WERI-Rb-1 (cell line): ENCODE measurements around the gene XPA.

Experiments used
- DNase-seq: peaks from one replicate; pipeline ENCODE4 v3.0.0-alpha.2; 2020
- H3K27ac ChIP-seq: fragments of 250-450 bp; sonication (Bioruptor Pico); 2 replicates; pipeline ENCODE4 v1.5.1; 2020; ENCODE audit warnings: mild to moderate bottlenecking, moderate library complexity
- H3K27me3 ChIP-seq: fragments of 250-450 bp; sonication (Bioruptor Pico); 2 replicates; pipeline ENCODE4 v1.5.1; 2021; ENCODE audit warnings: mild to moderate bottlenecking, low read depth, moderate library complexity; ENCODE audit not compliant: insufficient read depth, severe bottlenecking
- H3K36me3 ChIP-seq: fragments of 250-450 bp; sonication (Bioruptor Pico); 2 replicates; pipeline ENCODE4 v1.5.1; 2020; ENCODE audit warnings: mild to moderate bottlenecking, moderate library complexity
- H3K4me3 ChIP-seq: 2 replicates; pipeline ENCODE4 v1.5.1; 2011; ENCODE audit warnings: low read depth, mild to moderate bottlenecking, control low read depth, low read length
- H3K9me3 ChIP-seq: fragments of 250-450 bp; sonication (Bioruptor Pico); 2 replicates; pipeline ENCODE4 v1.5.1; 2021; ENCODE audit warnings: mild to moderate bottlenecking, moderate library complexity; ENCODE audit not compliant: severe bottlenecking
- CTCF ChIP-seq: IDR thresholded peaks from 2 replicates; pipeline ENCODE4 v1.5.1; 2011; ENCODE audit warnings: low read depth, mild to moderate bottlenecking, control low read depth, inconsistent platforms, low read length

The XPA gene

GRCh38 chr9:97638666-97639065 is 58.5 kb downstream of the XPA start:
- DNase-seq: no peak
- Histone ChIP-seq H3K9me3 (no peaks in the 10 kb centered on the region), H3K27ac (no peak overlapping the region), H3K36me3 (peaks cover 45% of the 10 kb centered on the region), H3K27me3 (no peaks in the 10 kb centered on the region), H3K4me3 (no peak overlapping the region)
- TF ChIP-seq CTCF: peak; percentile 31; the same call in 1 of the 2 replicates

GRCh38 chr9:97636903-97637302 is 60.2 kb downstream of the XPA start:
- no peak for DNase-seq
- no peaks in the 10 kb centered on the region for H3K27me3 ChIP-seq
- H3K4me3 ChIP-seq: no peak overlapping the region
- H3K27ac ChIP-seq: no peak overlapping the region
- no peaks in the 10 kb centered on the region for H3K9me3 ChIP-seq
- TF ChIP-seq CTCF: no peak
- peaks cover 28% of the 10 kb centered on the region for H3K36me3 ChIP-seq

- Histone ChIP-seq H3K36me3 (peaks cover 13% of the 10 kb centered on the region), H3K27ac (peak overlapping the region; percentile 95), H3K9me3 (no peaks in the 10 kb centered on the region), H3K4me3 (peak overlapping the region; percentile 97), H3K27me3 (no peaks in the 10 kb centered on the region)
- no peak for TF ChIP-seq CTCF
- DNase-seq: no peak
These were observed 62.1 kb downstream of the XPA start for GRCh38 chr9:97635026-97635425.

- no peak for DNase-seq
- no peaks in the 10 kb centered on the region for H3K27me3 ChIP-seq
- no peaks in the 10 kb centered on the region for H3K9me3 ChIP-seq
- TF ChIP-seq CTCF: no peak
- peak overlapping the region; percentile 97 for H3K4me3 ChIP-seq
- H3K27ac ChIP-seq: peak overlapping the region; percentile 95
- H3K36me3 ChIP-seq: peaks cover 14% of the 10 kb centered on the region
These were observed 63.2 kb downstream of the XPA start for GRCh38 chr9:97633859-97634490.

- Histone ChIP-seq H3K27me3 (no peaks in the 10 kb centered on the region), H3K27ac (peak within 1 kb of the TSS; percentile 95), H3K9me3 (no peaks in the 10 kb centered on the region), H3K4me3 (peak within 1 kb of the TSS; percentile 97), H3K36me3 (peaks cover 14% of the 10 kb centered on the region)
- TF ChIP-seq CTCF: no peak
- DNase-seq: peak; percentile 99
These were observed 63.9 kb downstream of the XPA start, which contains the start of the genes NCBP1 and TSTD2 for GRCh38 chr9:97632985-97633858. Gene NCBP1 (plus strand): TSS chr9:97633821. CDS start chr9:97633882, 61 bp downstream. Gene TSTD2 (minus strand): TSS chr9:97633368. CDS start chr9:97627562, 5,806 bp downstream.
